Endodermal cell (in vitro differentiated cells): ENCODE data around the gene FCN1. TPM values are rescaled to one million over a fixed set of nuclear protein-coding genes. Genes with fewer than 3 reads are reported as not detected.

ENCODE experiments used
- DNase-seq: peaks from one replicate; pipeline ENCODE4 v3.0.0-alpha.2; 2017
- H3K27ac ChIP-seq: 2 replicates; pipeline ENCODE4 v1.5.1; 2013; ENCODE audit warnings: mild to moderate bottlenecking, low read depth, low read length, moderate library complexity
- H3K27me3 ChIP-seq: 2 replicates; pipeline ENCODE4 v1.6.1; 2013; ENCODE audit warnings: mild to moderate bottlenecking, low read length, moderate library complexity; ENCODE audit not compliant: insufficient read depth, control insufficient read depth, poor library complexity, severe bottlenecking
- H3K36me3 ChIP-seq: 2 replicates; pipeline ENCODE4 v1.7.0; 2013; ENCODE audit warnings: mild to moderate bottlenecking, low read length, moderate library complexity; ENCODE audit not compliant: control insufficient read depth, insufficient read depth
- H3K4me1 ChIP-seq: one replicate; pipeline ENCODE4 v1.7.0; 2013; ENCODE audit warnings: low read length; ENCODE audit not compliant: control insufficient read depth, insufficient read depth
- H3K4me3 ChIP-seq: 2 replicates; pipeline ENCODE4 v1.5.1; 2013; ENCODE audit warnings: mild to moderate bottlenecking, low read length, moderate library complexity
- H3K9ac ChIP-seq: 2 replicates; pipeline ENCODE4 v1.6.1; 2013; ENCODE audit warnings: mild to moderate bottlenecking, low read length, moderate library complexity; ENCODE audit not compliant: poor library complexity, severe bottlenecking; ENCODE audit errors: extremely low read depth
- H3K9me3 ChIP-seq: 2 replicates; pipeline ENCODE4 v1.6.1; 2013; ENCODE audit warnings: mild to moderate bottlenecking, low read length, moderate library complexity; ENCODE audit not compliant: control insufficient read depth
- H3K27ac Mint-ChIP-seq: 2 replicates; pipeline ENCODE4 v1.8.0; 2020; ENCODE audit warnings: mixed read lengths
- H3K27me3 Mint-ChIP-seq: 2 replicates; pipeline ENCODE4 v1.8.0; 2021; ENCODE audit warnings: mild to moderate bottlenecking, mixed read lengths; ENCODE audit not compliant: insufficient read depth
- H3K36me3 Mint-ChIP-seq: 2 replicates; pipeline ENCODE4 v1.8.0; 2020; ENCODE audit warnings: low read depth, mixed read lengths
- H3K4me1 Mint-ChIP-seq: 2 replicates; pipeline ENCODE4 v1.8.0; 2020; ENCODE audit warnings: mixed read lengths
- H3K4me3 Mint-ChIP-seq: 2 replicates; pipeline ENCODE4 v1.8.0; 2020; ENCODE audit warnings: mild to moderate bottlenecking, moderate library complexity, mixed read lengths
- H3K9me3 Mint-ChIP-seq: 2 replicates; pipeline ENCODE4 v1.8.0; 2020; ENCODE audit warnings: mild to moderate bottlenecking, mixed read lengths
- CTCF ChIP-seq: fragments of 200-600 bp; sonication (generic); conservative IDR thresholded peaks from 2 replicates; pipeline ENCODE4 v1.5.0; 2021; ENCODE audit warnings: antibody characterized with exemption, mild to moderate bottlenecking
- WGBS, 2 experiments: methylation state at CpG; one replicate each; pipeline versions ENCODE4 v1.1.5 to v1.1.7; 2013; ENCODE audit warnings: missing lambda C conversion rate in 2 of 2, mixed read lengths in 1 of 2; ENCODE audit not compliant: insufficient coverage in 1 of 2, insufficient read length in 1 of 2; 5-methylcytosine and 5-hydroxymethylcytosine counted together
- total RNA-seq, 2 donors: library from RNA; stranded (reverse); fragmentation: NEBNext Ultra II Directional in 1 of 2; extraction: Animal tissue kit (Norgen Biotek cat#: 25700) in 1 of 2; gene quantifications; 2 replicates in 1 of 2; 3 replicates in 1 of 2; pipeline ENCODE4 v1.2.1, GENCODE V29; 2021

Gene FCN1
- total RNA-seq, 2 donors from 2014 or later = not detected

GRCh38 chr9:134922932-134923240 lies 5.2 kb upstream of the FCN1 start:
- peaks cover 16% of the 10 kb centered on the region for H3K9me3 Mint-ChIP-seq
- Histone ChIP-seq H3K36me3 (no peaks in the 10 kb centered on the region), H3K9me3 (peaks cover 4% of the 10 kb centered on the region), H3K4me3 (no peak overlapping the region), H3K9ac (no peak overlapping the region), H3K27ac (no peak overlapping the region), H3K4me1 (no peaks in the 10 kb centered on the region), H3K27me3 (no peaks in the 10 kb centered on the region)
- WGBS, 2 experiments = 85 to 92% methylated on average over 8 to 9 of the region's 9 CpGs
- H3K27ac Mint-ChIP-seq = no peak overlapping the region
- no peak for TF ChIP-seq CTCF
- H3K4me1 Mint-ChIP-seq = no peaks in the 10 kb centered on the region
- peaks cover 2% of the 10 kb centered on the region for H3K27me3 Mint-ChIP-seq
- DNase-seq = no peak
- H3K4me3 Mint-ChIP-seq = no peak overlapping the region
- peaks cover 2% of the 10 kb centered on the region for H3K36me3 Mint-ChIP-seq

- H3K4me3 ChIP-seq = no peak overlapping the region
- DNase-seq = no peak
- Mint-ChIP-seq H3K9me3 (peaks cover 16% of the 10 kb centered on the region), H3K4me1 (no peaks in the 10 kb centered on the region), H3K4me3 (no peak overlapping the region), H3K36me3 (peaks cover 2% of the 10 kb centered on the region), H3K27me3 (peaks cover 2% of the 10 kb centered on the region), H3K27ac (no peak overlapping the region)
- H3K9me3 ChIP-seq = peaks cover 4% of the 10 kb centered on the region
- no peak for TF ChIP-seq CTCF
- WGBS, 2 experiments = 87 to 93% methylated on average over 5 to 14 of the region's 14 CpGs
- H3K27ac ChIP-seq = no peak overlapping the region
- no peaks in the 10 kb centered on the region for H3K4me1 ChIP-seq
- H3K36me3 ChIP-seq = no peaks in the 10 kb centered on the region
- no peak overlapping the region for H3K9ac ChIP-seq
- no peaks in the 10 kb centered on the region for H3K27me3 ChIP-seq
Measured at GRCh38 chr9:134922066-134922931, 4.6 kb upstream of the FCN1 start.

- TF ChIP-seq CTCF = no peak
- no peak overlapping the region for H3K4me3 Mint-ChIP-seq
- H3K27me3 Mint-ChIP-seq = peaks cover 2% of the 10 kb centered on the region
- no peaks in the 10 kb centered on the region for H3K4me1 Mint-ChIP-seq
- no peaks in the 10 kb centered on the region for H3K36me3 ChIP-seq
- no peak overlapping the region for H3K27ac ChIP-seq
- no peak for DNase-seq
- H3K4me1 ChIP-seq = no peaks in the 10 kb centered on the region
- H3K4me3 ChIP-seq = no peak overlapping the region
- peaks cover 4% of the 10 kb centered on the region for H3K9me3 ChIP-seq
- H3K9me3 Mint-ChIP-seq = peaks cover 16% of the 10 kb centered on the region
- no peak overlapping the region for H3K9ac ChIP-seq
- H3K27me3 ChIP-seq = no peaks in the 10 kb centered on the region
- no peak overlapping the region for H3K27ac Mint-ChIP-seq
- H3K36me3 Mint-ChIP-seq = peaks cover 2% of the 10 kb centered on the region
- WGBS, 2 experiments = 98 to 100% methylated on average over 3 of the region's 3 CpGs
Measured at GRCh38 chr9:134919303-134919702, 1.6 kb upstream of the FCN1 start.
